ENCODE measurements around the gene NR2F2.

- no peak for TF ChIP-seq CTCF (IDR thresholded peaks at IDR 0.05; ENCODE audit: low read length)
- TF ChIP-seq EZH2 (IDR thresholded peaks at IDR 0.05; ENCODE audit: borderline replicate concordance, low read length), result no peak
Observed at GRCh38 chr15:96358001-96358801, 27.7 kb downstream of the NR2F2 start.

Measured in OCI-LY1 (cell line).